SK-N-SH (cell line): Measurements from ENCODE around the gene RFX3. TPM values are rescaled to one million over a fixed set of nuclear protein-coding genes. Genes with fewer than 3 reads are reported as not detected.

Experiments
- CTCF ChIA-PET: fragments of 300-600, 350-600 bp; formaldehyde crosslinking; extraction: SDS; loops from one replicate; lab custom pipeline; 2021; lab: Yijun Ruan, JAX
- POLR2A ChIA-PET: fragments of 350-600 bp; sonication (Branson Sonifier 250); formaldehyde crosslinking; extraction: SDS; loops from one replicate; lab custom pipeline; 2020; ENCODE audit warnings: antibody characterized with exemption, inconsistent platforms; lab: Yijun Ruan, JAX
- DNase-seq: peaks from one replicate; pipeline ENCODE4 v3.0.0; 2012
- H2AFZ ChIP-seq: fragments of 200-600 bp; sonication (generic); 2 replicates; pipeline ENCODE4 v1.8.1; 2016; ENCODE audit warnings: antibody characterized with exemption, mild to moderate bottlenecking, low read depth
- H3F3A ChIP-seq: fragments of 200-600 bp; sonication (generic); replicated peaks from 2 replicates; pipeline ENCODE3; 2016; ENCODE audit warnings: antibody characterized with exemption, mild to moderate bottlenecking; ENCODE audit not compliant: insufficient read depth
- H3K27ac ChIP-seq, 2 experiments: fragments of 200-500 bp in 1 of 2; fragments of 200-600 bp in 1 of 2; sonication (Bioruptor generic) in 1 of 2; sonication (generic), shearing (Covaris generic) in 1 of 2; 2 replicates each; pipeline versions ENCODE4 v1.5.1 to v1.6.1; 2014 to 2016; ENCODE audit warnings: low read depth in 2 of 2, inconsistent platforms in 1 of 2, low read length in 1 of 2, mild to moderate bottlenecking in 1 of 2, mixed read lengths in 1 of 2
- H3K27me3 ChIP-seq: fragments of 200-600 bp; sonication (generic), shearing (Covaris generic); 2 replicates; pipeline ENCODE4 v1.6.1; 2016; ENCODE audit warnings: mixed run types; ENCODE audit not compliant: insufficient read depth
- H3K36me3 ChIP-seq, 2 experiments: fragments of 200-500 bp in 1 of 2; fragments of 200-600 bp in 1 of 2; sonication (Bioruptor generic) in 1 of 2; sonication (generic) in 1 of 2; replicated peaks in 1 of 2; 2 replicates each; pipeline versions ENCODE3 to v1.5.1; 2014 to 2016; ENCODE audit warnings: low read length in 1 of 2, mild to moderate bottlenecking in 1 of 2; ENCODE audit not compliant: insufficient read depth in 2 of 2, control insufficient read depth in 1 of 2
- H3K4me1 ChIP-seq, 2 experiments: fragments of 200-500 bp in 1 of 2; fragments of 200-600 bp in 1 of 2; sonication (Bioruptor generic) in 1 of 2; sonication (generic), shearing (Covaris generic) in 1 of 2; 2 replicates each; pipeline versions ENCODE4 v1.5.1 to v1.6.1; 2014 to 2016; ENCODE audit warnings: low read depth in 1 of 2, low read length in 1 of 2, mixed run types in 1 of 2; ENCODE audit not compliant: insufficient read depth in 2 of 2, control insufficient read depth in 1 of 2
- H3K4me2 ChIP-seq: fragments of 200-600 bp; sonication (generic), shearing (Covaris generic); 2 replicates; pipeline ENCODE4 v1.6.1; 2017; ENCODE audit warnings: mixed run types
- H3K4me3 ChIP-seq, 2 experiments: fragments of 200-500 bp in 1 of 2; fragments of 200-600 bp in 1 of 2; sonication (Bioruptor generic) in 1 of 2; sonication (generic), shearing (Covaris generic) in 1 of 2; 2 replicates each; pipeline versions ENCODE4 v1.5.1 to v1.8.1; 2014 to 2016; ENCODE audit warnings: low read depth in 2 of 2, inconsistent platforms in 1 of 2, low read length in 1 of 2, mild to moderate bottlenecking in 1 of 2, mixed read lengths in 1 of 2, moderate library complexity in 1 of 2
- H3K79me2 ChIP-seq: fragments of 200-600 bp; sonication (generic); 2 replicates; pipeline ENCODE4 v1.8.1; 2017; ENCODE audit warnings: mild to moderate bottlenecking; ENCODE audit not compliant: insufficient read depth
- H3K9ac ChIP-seq: fragments of 200-600 bp; sonication (generic); 2 replicates; pipeline ENCODE4 v1.6.1; 2017; ENCODE audit warnings: mixed run types
- H3K9me2 ChIP-seq: fragments of 200-600 bp; sonication (generic); 2 replicates; pipeline ENCODE4 v1.6.1; 2017; ENCODE audit warnings: mixed run types
- H3K9me3 ChIP-seq: fragments of 200-600 bp; sonication (generic); 2 replicates; pipeline ENCODE4 v1.6.1; 2017; ENCODE audit warnings: mixed run types, mild to moderate bottlenecking, moderate library complexity
- H4K20me1 ChIP-seq: fragments of 200-600 bp; sonication (generic); 2 replicates; pipeline ENCODE4 v1.6.1; 2017; ENCODE audit warnings: mild to moderate bottlenecking, mixed run types; ENCODE audit not compliant: insufficient read depth
- CHD2 ChIP-seq: fragments of 150-350 bp; IDR thresholded peaks from 2 replicates; pipeline ENCODE4 v1.6.1; 2018; ENCODE audit warnings: low read length; ENCODE audit not compliant: partially characterized antibody
- FOXJ3 ChIP-seq: sonication (generic); formaldehyde crosslinking; IDR thresholded peaks from 2 replicates; pipeline ENCODE4 v1.5.1; 2020; ENCODE audit warnings: mild to moderate bottlenecking, missing genetic modification reagents
- MEF2A ChIP-seq: IDR thresholded peaks from 2 replicates; pipeline ENCODE4 v1.4.0; 2012; ENCODE audit warnings: low read depth, borderline replicate concordance
- NFIC ChIP-seq: IDR thresholded peaks from 2 replicates; pipeline ENCODE4 v1.4.0; 2012; ENCODE audit warnings: borderline replicate concordance
- POLR2AphosphoS5 ChIP-seq: IDR thresholded peaks from 2 replicates; pipeline ENCODE4 v1.6.1; 2012; ENCODE audit warnings: low read depth, low read length
- RAD21 ChIP-seq: IDR thresholded peaks from 2 replicates; pipeline ENCODE4 v1.6.1; 2012; ENCODE audit warnings: mild to moderate bottlenecking, low read length
- RFX5 ChIP-seq: IDR thresholded peaks from 2 replicates; pipeline ENCODE4 v1.6.1; 2012; ENCODE audit warnings: mild to moderate bottlenecking, improper control_type of control experiment, low read length
- SIN3A ChIP-seq: IDR thresholded peaks from 2 replicates; pipeline ENCODE4 v1.6.1; 2012; ENCODE audit warnings: low read depth, mild to moderate bottlenecking, low read length, moderate library complexity, borderline replicate concordance
- SMC3 ChIP-seq: IDR thresholded peaks from 2 replicates; pipeline ENCODE4 v1.6.1; 2012; ENCODE audit warnings: low read depth, low read length, improper control_type of control experiment
- TEAD4 ChIP-seq: IDR thresholded peaks from 2 replicates; pipeline ENCODE4 v1.4.0; 2012; ENCODE audit warnings: mild to moderate bottlenecking, borderline replicate concordance; ENCODE audit not compliant: insufficient read depth
- WGBS: methylation state at CpG from one replicate; pipeline ENCODE4 v1.1.6; 2017; ENCODE audit warnings: low lambda C conversion rate; 5-methylcytosine and 5-hydroxymethylcytosine counted together
- polyA plus RNA-seq, 3 experiments: library from polyadenylated mRNA; depleted of rRNA; stranded (reverse); fragments of >200 nt; gene quantifications; 2 replicates each; pipeline ENCODE4 v1.2.3, GENCODE V29; 2012
- TF ChIP-seq, protein P1 (sequence below): IDR thresholded peaks from 2 replicates; pipeline ENCODE4; 2012
- TF ChIP-seq, protein P2 (sequence below): IDR thresholded peaks from 2 replicates; pipeline ENCODE4 v1.6.1; 2012; ENCODE audit warnings: mild to moderate bottlenecking, low read depth, low read length, moderate library complexity
- TF ChIP-seq, protein P3 (sequence below): fragments of 200-600 bp; sonication (generic); IDR thresholded peaks from 2 replicates; pipeline ENCODE4 v1.6.1; 2017; ENCODE audit warnings: antibody characterized with exemption, mild to moderate bottlenecking, moderate library complexity
- TF ChIP-seq, protein P4 (sequence below): fragments of 150-350 bp; IDR thresholded peaks from 2 replicates; pipeline ENCODE4 v1.6.1; 2016; ENCODE audit warnings: mild to moderate bottlenecking, low read depth, low read length
- TF ChIP-seq, protein P5 (sequence below): IDR thresholded peaks from 2 replicates; pipeline ENCODE4 v1.4.0; 2012; ENCODE audit warnings: low read depth, borderline replicate concordance

The RFX3 gene
- polyA plus RNA-seq, 1 of the 3 experiments (the other 2 are of a cell fraction), result 1.7 TPM

DNA sequence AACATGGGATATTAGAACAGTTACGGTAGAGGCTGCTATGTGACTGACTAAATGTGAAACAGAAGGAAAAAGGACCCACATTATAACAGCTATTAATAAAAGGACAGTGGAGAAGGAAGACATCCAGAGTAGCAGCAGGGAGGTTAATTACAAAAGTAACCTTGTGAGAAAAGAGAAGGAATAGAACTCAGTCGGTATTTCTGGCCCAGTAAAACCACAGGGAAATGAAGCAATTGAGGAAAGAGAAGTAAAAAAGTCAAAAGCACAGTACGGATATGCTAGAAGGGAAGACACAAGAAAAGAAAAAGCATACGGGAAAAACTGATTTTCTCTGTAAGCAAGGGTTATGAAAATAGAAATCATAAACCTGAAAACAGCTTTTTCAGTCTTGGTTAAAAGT is 164.7 kb downstream of the RFX3 start:
- Histone ChIP-seq H4K20me1 (no peaks in the 10 kb centered on the region), H3K9me2 (no peaks in the 10 kb centered on the region; the same call in 1 of the 2 replicates), H3K27ac (no peak overlapping the region), H3K27me3 (no peaks in the 10 kb centered on the region), H3K36me3 (no peaks in the 10 kb centered on the region), H2AFZ (no peak overlapping the region), H3K79me2 (no peaks in the 10 kb centered on the region), H3K4me1 (no peaks in the 10 kb centered on the region), H3K9ac (no peak overlapping the region), H3K4me2 (no peak overlapping the region), H3K9me3 (no peaks in the 10 kb centered on the region), H3K4me3 (no peak overlapping the region), H3F3A (no peaks in the 10 kb centered on the region)
- ChIA-PET CTCF (no interaction called here), POLR2A (no interaction called here)
- TF ChIP-seq TEAD4, result no peak
- TF ChIP-seq, protein P1, sequence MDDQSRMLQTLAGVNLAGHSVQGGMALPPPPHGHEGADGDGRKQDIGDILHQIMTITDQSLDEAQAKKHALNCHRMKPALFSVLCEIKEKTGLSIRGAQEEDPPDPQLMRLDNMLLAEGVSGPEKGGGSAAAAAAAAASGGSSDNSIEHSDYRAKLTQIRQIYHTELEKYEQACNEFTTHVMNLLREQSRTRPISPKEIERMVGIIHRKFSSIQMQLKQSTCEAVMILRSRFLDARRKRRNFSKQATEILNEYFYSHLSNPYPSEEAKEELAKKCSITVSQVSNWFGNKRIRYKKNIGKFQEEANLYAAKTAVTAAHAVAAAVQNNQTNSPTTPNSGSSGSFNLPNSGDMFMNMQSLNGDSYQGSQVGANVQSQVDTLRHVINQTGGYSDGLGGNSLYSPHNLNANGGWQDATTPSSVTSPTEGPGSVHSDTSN, result no peak
- TF ChIP-seq SMC3, result no peak
- no peak for TF ChIP-seq CHD2
- TF ChIP-seq, protein P2, sequence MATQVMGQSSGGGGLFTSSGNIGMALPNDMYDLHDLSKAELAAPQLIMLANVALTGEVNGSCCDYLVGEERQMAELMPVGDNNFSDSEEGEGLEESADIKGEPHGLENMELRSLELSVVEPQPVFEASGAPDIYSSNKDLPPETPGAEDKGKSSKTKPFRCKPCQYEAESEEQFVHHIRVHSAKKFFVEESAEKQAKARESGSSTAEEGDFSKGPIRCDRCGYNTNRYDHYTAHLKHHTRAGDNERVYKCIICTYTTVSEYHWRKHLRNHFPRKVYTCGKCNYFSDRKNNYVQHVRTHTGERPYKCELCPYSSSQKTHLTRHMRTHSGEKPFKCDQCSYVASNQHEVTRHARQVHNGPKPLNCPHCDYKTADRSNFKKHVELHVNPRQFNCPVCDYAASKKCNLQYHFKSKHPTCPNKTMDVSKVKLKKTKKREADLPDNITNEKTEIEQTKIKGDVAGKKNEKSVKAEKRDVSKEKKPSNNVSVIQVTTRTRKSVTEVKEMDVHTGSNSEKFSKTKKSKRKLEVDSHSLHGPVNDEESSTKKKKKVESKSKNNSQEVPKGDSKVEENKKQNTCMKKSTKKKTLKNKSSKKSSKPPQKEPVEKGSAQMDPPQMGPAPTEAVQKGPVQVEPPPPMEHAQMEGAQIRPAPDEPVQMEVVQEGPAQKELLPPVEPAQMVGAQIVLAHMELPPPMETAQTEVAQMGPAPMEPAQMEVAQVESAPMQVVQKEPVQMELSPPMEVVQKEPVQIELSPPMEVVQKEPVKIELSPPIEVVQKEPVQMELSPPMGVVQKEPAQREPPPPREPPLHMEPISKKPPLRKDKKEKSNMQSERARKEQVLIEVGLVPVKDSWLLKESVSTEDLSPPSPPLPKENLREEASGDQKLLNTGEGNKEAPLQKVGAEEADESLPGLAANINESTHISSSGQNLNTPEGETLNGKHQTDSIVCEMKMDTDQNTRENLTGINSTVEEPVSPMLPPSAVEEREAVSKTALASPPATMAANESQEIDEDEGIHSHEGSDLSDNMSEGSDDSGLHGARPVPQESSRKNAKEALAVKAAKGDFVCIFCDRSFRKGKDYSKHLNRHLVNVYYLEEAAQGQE, result no peak
- no peak for TF ChIP-seq SIN3A
- TF ChIP-seq, protein P3, sequence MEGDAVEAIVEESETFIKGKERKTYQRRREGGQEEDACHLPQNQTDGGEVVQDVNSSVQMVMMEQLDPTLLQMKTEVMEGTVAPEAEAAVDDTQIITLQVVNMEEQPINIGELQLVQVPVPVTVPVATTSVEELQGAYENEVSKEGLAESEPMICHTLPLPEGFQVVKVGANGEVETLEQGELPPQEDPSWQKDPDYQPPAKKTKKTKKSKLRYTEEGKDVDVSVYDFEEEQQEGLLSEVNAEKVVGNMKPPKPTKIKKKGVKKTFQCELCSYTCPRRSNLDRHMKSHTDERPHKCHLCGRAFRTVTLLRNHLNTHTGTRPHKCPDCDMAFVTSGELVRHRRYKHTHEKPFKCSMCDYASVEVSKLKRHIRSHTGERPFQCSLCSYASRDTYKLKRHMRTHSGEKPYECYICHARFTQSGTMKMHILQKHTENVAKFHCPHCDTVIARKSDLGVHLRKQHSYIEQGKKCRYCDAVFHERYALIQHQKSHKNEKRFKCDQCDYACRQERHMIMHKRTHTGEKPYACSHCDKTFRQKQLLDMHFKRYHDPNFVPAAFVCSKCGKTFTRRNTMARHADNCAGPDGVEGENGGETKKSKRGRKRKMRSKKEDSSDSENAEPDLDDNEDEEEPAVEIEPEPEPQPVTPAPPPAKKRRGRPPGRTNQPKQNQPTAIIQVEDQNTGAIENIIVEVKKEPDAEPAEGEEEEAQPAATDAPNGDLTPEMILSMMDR, result no peak
- TF ChIP-seq RFX5, result no peak
- TF ChIP-seq, protein P4, sequence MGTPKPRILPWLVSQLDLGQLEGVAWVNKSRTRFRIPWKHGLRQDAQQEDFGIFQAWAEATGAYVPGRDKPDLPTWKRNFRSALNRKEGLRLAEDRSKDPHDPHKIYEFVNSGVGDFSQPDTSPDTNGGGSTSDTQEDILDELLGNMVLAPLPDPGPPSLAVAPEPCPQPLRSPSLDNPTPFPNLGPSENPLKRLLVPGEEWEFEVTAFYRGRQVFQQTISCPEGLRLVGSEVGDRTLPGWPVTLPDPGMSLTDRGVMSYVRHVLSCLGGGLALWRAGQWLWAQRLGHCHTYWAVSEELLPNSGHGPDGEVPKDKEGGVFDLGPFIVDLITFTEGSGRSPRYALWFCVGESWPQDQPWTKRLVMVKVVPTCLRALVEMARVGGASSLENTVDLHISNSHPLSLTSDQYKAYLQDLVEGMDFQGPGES, result no peak
- no peak for TF ChIP-seq POLR2AphosphoS5
- TF ChIP-seq NFIC, result no peak
- no peak for TF ChIP-seq MEF2A
- TF ChIP-seq RAD21, result no peak
- TF ChIP-seq, protein P5, sequence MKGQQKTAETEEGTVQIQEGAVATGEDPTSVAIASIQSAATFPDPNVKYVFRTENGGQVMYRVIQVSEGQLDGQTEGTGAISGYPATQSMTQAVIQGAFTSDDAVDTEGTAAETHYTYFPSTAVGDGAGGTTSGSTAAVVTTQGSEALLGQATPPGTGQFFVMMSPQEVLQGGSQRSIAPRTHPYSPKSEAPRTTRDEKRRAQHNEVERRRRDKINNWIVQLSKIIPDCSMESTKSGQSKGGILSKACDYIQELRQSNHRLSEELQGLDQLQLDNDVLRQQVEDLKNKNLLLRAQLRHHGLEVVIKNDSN, result no peak
- no peak for TF ChIP-seq FOXJ3 (CRISPR knock-in tag)
- DNase-seq, result no peak
- 94% methylated on average over 4 of the region's 4 CpGs for WGBS
